ENCODE results near the gene PIGX.

GRCh38 chr3:196772897-196773296 lies 60.7 kb downstream of the PIGX start:
- TF ChIP-seq CTCF (IDR thresholded peaks at IDR 0.05): no peak
- TF ChIP-seq EP300 (IDR thresholded peaks at IDR 0.05): no peak
- TF ChIP-seq POLR2A (IDR thresholded peaks at IDR 0.05): no peak
- TF ChIP-seq POLR2AphosphoS5 (IDR thresholded peaks at IDR 0.05): no peak

All from upper lobe of left lung (tissue), 4 donors.